Activated CD4-positive, CD25-positive, alpha-beta regulatory T cell (primary cell): ENCODE measurements around the gene S100A9.
"Not testable (repeated sequence)": the region's sequence is repeated elsewhere in the genome, so short reads cannot be mapped to it uniquely, and the experiment has no call there.

ENCODE experiments used
- DNase-seq, 4 experiments: peaks; one replicate each; lab custom pipeline; 2025; lab: John Stamatoyannopoulos, UW

Gene S100A9

DNA sequence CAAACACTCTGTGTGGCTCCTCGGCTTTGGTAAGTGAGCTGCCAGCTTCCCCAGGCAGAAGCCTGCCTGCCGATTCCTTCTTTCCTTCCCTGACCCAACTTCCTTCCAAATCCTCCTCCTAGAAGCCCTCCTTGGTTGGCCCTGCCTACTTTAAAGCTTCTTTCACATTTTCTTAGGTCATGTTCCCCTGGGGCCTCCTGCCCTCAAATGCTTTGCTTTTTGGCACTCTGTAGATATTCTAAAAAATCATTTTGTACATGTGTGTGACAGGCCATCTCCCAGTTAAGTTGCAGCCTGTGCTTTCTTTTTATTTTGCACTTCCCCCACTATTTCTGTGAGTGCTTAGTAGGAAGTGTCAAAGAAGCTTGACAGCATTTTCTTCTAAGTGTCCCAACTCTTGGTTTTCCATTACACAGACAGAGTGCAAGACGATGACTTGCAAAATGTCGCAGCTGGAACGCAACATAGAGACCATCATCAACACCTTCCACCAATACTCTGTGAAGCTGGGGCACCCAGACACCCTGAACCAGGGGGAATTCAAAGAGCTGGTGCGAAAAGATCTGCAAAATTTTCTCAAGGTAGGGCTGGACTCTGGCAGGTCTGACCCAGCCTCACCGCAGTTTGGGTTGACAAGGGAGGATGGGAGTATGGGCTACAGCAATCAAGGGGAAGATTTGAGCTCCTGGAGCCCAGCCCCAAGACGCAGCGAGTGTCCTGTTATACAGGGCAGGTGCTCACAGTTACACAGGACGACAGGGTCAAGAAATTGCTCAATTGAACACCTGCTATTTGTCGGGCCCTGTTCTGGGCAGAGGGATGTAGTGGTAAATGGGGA lies at the start of gene S100A9:
Gene S100A9, plus strand, starts transcription at position 2 of the 838 bp plus-strand sequence. Its CDS starts 430 bp downstream, at position 432.
- no peak for DNase-seq

- DNase-seq, result no peak
Measured at GRCh38 chr1:153308540-153308939, 49.1 kb upstream of the S100A9 start.

GRCh38 chr1:153309441-153309840 lies 48.2 kb upstream of the S100A9 start:
- DNase-seq, result no peak

DNA sequence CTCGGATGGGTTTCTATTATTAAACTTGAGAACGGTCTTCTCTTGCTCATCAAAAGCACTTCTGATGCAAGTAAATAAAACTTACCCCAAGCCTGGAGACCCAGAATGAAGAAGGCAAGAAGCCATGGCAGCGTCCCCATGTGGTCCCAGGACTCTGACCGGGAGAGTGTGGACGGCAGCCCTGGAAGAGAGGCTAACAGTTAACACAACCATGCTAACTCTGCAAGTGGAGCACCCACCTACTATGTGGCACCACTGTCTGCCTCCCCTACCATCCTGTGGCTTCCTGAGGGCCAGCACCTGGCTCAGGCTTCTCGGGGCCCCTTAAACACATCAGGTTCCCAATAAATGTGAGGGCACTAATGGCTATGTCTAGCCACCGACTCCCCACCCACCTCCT lies 47.1 kb upstream of the S100A9 start:
- no peak for DNase-seq

GRCh38 chr1:153312570-153313186 lies 45.0 kb upstream of the S100A9 start, which contains the start of gene PGLYRP3:
Gene PGLYRP3, minus strand, starts transcription at chr1:153312952. Its CDS starts 2,287 bp downstream, at chr1:153310665.
- no peak for DNase-seq

DNA sequence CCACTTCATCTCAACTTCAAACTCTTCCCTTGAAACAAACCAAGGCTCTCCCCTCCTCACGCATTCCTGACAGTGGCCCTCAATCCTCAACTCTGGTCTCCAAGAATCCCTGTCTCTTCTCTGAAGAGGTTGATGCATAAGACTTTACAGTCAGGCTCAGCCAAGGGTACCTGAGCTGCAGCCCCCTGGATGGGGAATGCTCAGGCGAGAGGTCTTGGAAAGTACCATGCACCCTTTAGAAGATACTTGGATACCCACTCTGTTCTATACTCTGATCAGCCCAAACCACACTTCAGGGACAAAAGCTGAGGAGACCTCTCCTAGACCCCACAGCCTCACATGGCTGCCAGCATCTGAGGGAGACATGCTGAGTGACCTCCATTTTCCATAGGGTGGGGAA lies 44.4 kb upstream of the S100A9 start:
- DNase-seq, result no peak

GRCh38 chr1:153314388-153314787 lies 43.3 kb upstream of the S100A9 start:
- DNase-seq, result not testable (repeated sequence)

- DNase-seq, result not testable (repeated sequence)
Measured at GRCh38 chr1:153316013-153316412, 41.6 kb upstream of the S100A9 start.

DNA sequence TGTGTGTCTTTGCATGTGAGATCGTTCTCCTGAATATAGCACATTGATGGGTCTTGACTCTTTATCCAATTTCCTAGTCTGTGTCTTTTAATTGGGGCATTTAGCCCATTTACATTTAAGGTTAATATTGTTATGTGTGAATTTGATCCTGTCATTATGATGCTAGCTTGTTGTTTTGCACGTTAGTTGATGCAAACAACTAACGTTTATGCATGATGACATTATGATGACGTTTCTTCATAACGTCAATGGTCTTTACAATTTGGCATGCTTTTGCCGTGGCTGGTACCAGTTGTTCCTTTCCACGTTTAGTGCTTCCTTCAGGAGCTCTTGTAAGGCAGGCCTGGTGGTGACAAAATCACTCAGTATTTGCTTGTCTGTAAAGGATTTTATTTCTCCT lies 39.5 kb upstream of the S100A9 start:
- DNase-seq, result not testable (repeated sequence)

- no peak for DNase-seq
Measured at GRCh38 chr1:153322568-153322967, 35.1 kb upstream of the S100A9 start.

GRCh38 chr1:153324912-153325311 lies 32.7 kb upstream of the S100A9 start:
- no peak for DNase-seq

DNA sequence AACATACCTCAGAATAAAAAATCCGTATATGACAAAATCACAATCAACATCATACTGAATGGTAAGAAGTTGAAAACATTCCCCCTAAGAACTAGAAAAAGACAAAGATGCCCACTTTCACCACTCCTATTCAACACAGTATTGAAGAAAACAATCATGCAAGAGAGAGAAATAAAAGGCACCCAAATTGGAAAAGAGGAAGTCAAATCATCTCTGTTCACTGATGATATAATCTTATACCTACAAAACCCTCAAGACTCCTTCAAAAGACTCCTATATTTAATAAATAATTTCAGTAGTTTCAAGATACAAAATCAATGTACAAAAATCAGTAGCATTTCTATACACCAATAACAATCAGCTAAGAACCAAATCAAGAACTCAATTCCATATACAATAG lies 23.8 kb upstream of the S100A9 start:
- no peak for DNase-seq

GRCh38 chr1:153336650-153337049 lies 21.0 kb upstream of the S100A9 start:
- DNase-seq, result no peak

- DNase-seq, result no peak
Measured at GRCh38 chr1:153337980-153338853, 19.4 kb upstream of the S100A9 start.

- DNase-seq, result no peak
Measured at GRCh38 chr1:153339802-153340201, 17.9 kb upstream of the S100A9 start.

DNA sequence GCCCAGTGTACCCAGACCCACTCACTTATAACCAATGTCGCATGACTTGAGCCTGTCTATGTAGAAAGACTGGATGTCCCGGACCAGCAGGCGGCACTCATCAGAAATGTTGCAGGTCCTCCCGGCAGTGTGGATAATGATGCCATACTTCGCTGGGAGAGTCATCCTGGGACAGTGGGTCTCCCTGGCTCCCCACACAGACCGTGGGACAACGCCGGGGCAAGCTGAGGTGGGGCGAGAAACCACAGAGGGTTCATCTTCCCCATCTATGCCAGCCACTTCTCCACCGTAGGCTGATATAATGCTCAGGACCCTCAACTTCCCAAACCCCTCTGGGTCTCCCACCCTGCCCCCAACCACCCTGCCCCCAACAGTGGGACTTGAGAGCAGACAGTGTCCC lies 17.3 kb upstream of the S100A9 start:
- no peak for DNase-seq

- DNase-seq, result no peak
Measured at GRCh38 chr1:153341431-153341934, 16.2 kb upstream of the S100A9 start.

- DNase-seq, result no peak
Measured at GRCh38 chr1:153342178-153342577, 15.5 kb upstream of the S100A9 start.

GRCh38 chr1:153343040-153343681 lies 14.5 kb upstream of the S100A9 start:
- DNase-seq, result no peak

- no peak for DNase-seq
Measured at GRCh38 chr1:153343811-153344717, 13.6 kb upstream of the S100A9 start.

DNA sequence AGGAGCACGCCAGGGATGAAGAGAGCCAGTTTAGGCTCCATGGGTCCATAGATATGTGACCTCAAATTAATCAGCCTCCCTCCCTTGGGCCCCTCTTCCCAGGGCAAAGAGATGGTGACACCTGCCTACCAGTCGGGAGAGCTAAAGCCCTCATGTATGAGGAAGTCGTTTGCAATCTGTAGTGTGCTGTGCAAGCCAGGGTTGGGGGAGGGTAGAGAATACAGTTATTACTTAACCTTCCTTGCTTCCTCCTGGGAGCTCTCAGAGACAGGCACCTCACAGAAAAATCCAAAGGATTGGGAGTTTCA lies 13.0 kb upstream of the S100A9 start:
- DNase-seq, result no peak
